Endothelial cell of umbilical vein (primary cell): ENCODE results near the gene HK1. TPM values are rescaled to one million over a fixed set of nuclear protein-coding genes. Genes with fewer than 3 reads are reported as not detected.

Experiments
- BruUV-seq: library from RNA; stranded (reverse); fragments of 400-500 nt; replicated peaks from 2 replicates; lab custom pipeline; 2021; lab: Mats Ljungman, UMichigan
- CTCF ChIA-PET: fragments of 300-600, 350-600 bp; sonication (Branson Sonifier 250); formaldehyde crosslinking; loops from one replicate; lab custom pipeline; 2021; ENCODE audit warnings: antibody characterized with exemption, inconsistent platforms; lab: Charles Lee
- POLR2A ChIA-PET: fragments of 300-600, 350-600 bp; sonication (Branson Sonifier 250); formaldehyde crosslinking; loops from one replicate; lab custom pipeline; 2021; ENCODE audit warnings: antibody characterized with exemption, inconsistent platforms; lab: Charles Lee
- DNase-seq: peaks from one replicate; pipeline ENCODE4 v3.0.0-alpha.2; 2011; ENCODE audit warnings: low read depth, low spot score
- FAIRE-seq: peaks from 2 replicates; lab custom pipeline; 2011; peaks lifted over from hg19 to GRCh38; lab: Jason Lieb, UNC
- H2AFZ ChIP-seq: 2 replicates; pipeline ENCODE4 v1.6.0; 2012; ENCODE audit warnings: low read depth, low read length, control low read depth, inconsistent platforms
- H3K27ac ChIP-seq: 2 replicates; pipeline ENCODE4 v1.5.1; 2011; ENCODE audit warnings: low read depth, mild to moderate bottlenecking, control low read depth, low read length, moderate library complexity; ENCODE audit not compliant: insufficient read depth
- H3K27me3 ChIP-seq, 2 experiments: 2 replicates each; pipeline versions ENCODE4 v1.6.0 to v1.6.1; 2011; ENCODE audit warnings: low read length in 2 of 2, mixed read lengths in 1 of 2; ENCODE audit not compliant: control insufficient read depth in 2 of 2, insufficient read depth in 2 of 2
- H3K36me3 ChIP-seq, 2 experiments: 2 replicates in 1 of 2; 3 replicates in 1 of 2; pipeline ENCODE4 v1.5.1; 2011; ENCODE audit warnings: low read length in 2 of 2, mild to moderate bottlenecking in 1 of 2, moderate library complexity in 1 of 2; ENCODE audit not compliant: control insufficient read depth in 2 of 2, insufficient read depth in 2 of 2; ENCODE audit errors: extremely low read depth in 1 of 2
- H3K4me1 ChIP-seq: 3 replicates; pipeline ENCODE4 v1.5.1; 2011; ENCODE audit warnings: mild to moderate bottlenecking, low read length; ENCODE audit not compliant: control insufficient read depth, insufficient read depth; ENCODE audit errors: extremely low read depth
- H3K4me2 ChIP-seq: 2 replicates; pipeline ENCODE4 v1.6.1; 2011; ENCODE audit warnings: low read length, control low read depth, mixed read lengths; ENCODE audit not compliant: insufficient read depth
- H3K4me3 ChIP-seq, 3 experiments: fragments of 200-600 bp in 1 of 3; sonication (generic), shearing (Covaris generic) in 1 of 3; replicated peaks in 1 of 3; 2 replicates each; pipeline ENCODE4 v1.5.1; 2011 to 2016; ENCODE audit warnings: control low read depth in 3 of 3, low read length in 3 of 3, mild to moderate bottlenecking in 2 of 3, inconsistent platforms in 1 of 3, low read depth in 1 of 3, moderate library complexity in 1 of 3; ENCODE audit not compliant: insufficient read depth in 1 of 3
- H3K79me2 ChIP-seq: 2 replicates; pipeline ENCODE4 v1.6.0; 2012; ENCODE audit warnings: low read length, inconsistent platforms; ENCODE audit not compliant: control insufficient read depth, insufficient read depth
- H3K9ac ChIP-seq: replicated peaks from 2 replicates; pipeline ENCODE3; 2011; ENCODE audit warnings: low read length, control low read depth; ENCODE audit not compliant: insufficient read depth; ENCODE audit errors: extremely low read depth
- H3K9me1 ChIP-seq: replicated peaks from 3 replicates; pipeline ENCODE4 v1.6.0; 2011; ENCODE audit warnings: mild to moderate bottlenecking, low read length; ENCODE audit not compliant: control insufficient read depth, insufficient read depth; ENCODE audit errors: extremely low read depth
- H3K9me3 ChIP-seq: replicated peaks from 2 replicates; pipeline ENCODE4 v1.5.1; 2012; ENCODE audit warnings: low read length, inconsistent platforms; ENCODE audit not compliant: control insufficient read depth, insufficient read depth
- H4K20me1 ChIP-seq: replicated peaks from 2 replicates; pipeline ENCODE3; 2011; ENCODE audit warnings: mild to moderate bottlenecking, low read length; ENCODE audit not compliant: control insufficient read depth, insufficient read depth; ENCODE audit errors: extremely low read depth
- EZH2 ChIP-seq: IDR thresholded peaks from 2 replicates; pipeline ENCODE4 v1.6.1; 2012; ENCODE audit warnings: borderline replicate concordance, low read depth, mild to moderate bottlenecking, moderate library complexity, low read length, inconsistent platforms; ENCODE audit not compliant: severe bottlenecking
- FOS ChIP-seq: IDR thresholded peaks from 2 replicates; pipeline ENCODE4 v1.6.1; 2011; ENCODE audit warnings: mild to moderate bottlenecking, low read length, moderate library complexity, borderline replicate concordance; ENCODE audit not compliant: insufficient read depth
- GATA2 ChIP-seq: IDR thresholded peaks from 2 replicates; pipeline ENCODE4 v1.7.0; 2011; ENCODE audit warnings: low read depth, mild to moderate bottlenecking, moderate library complexity, mixed read lengths, low read length; ENCODE audit not compliant: insufficient read length, insufficient read depth
- JUN ChIP-seq: IDR thresholded peaks from 2 replicates; pipeline ENCODE4 v1.6.1; 2011; ENCODE audit warnings: borderline replicate concordance, low read depth; ENCODE audit not compliant: insufficient read length, insufficient read depth
- MYC ChIP-seq: IDR thresholded peaks from one replicate; pipeline ENCODE4 v1.6.1; 2011; ENCODE audit warnings: mild to moderate bottlenecking, low read depth, low read length
- POLR2A ChIP-seq: IDR thresholded peaks from 2 replicates; pipeline ENCODE4 v1.6.1; 2012; ENCODE audit warnings: low read depth, mild to moderate bottlenecking, control low read depth, low read length
- POLR2AphosphoS5 ChIP-seq: IDR thresholded peaks from 2 replicates; pipeline ENCODE4 v1.6.1; 2012; ENCODE audit warnings: low read depth, mild to moderate bottlenecking, control low read depth, low read length, moderate library complexity; ENCODE audit not compliant: insufficient read depth
- dilution Hi-C: fragments of 300-500 bp; cut with MboI; formaldehyde crosslinking; loops from one replicate; pipeline ENCODE4 v1.15.0; 2019; ENCODE audit warnings: low sequenced_read_pairs; ENCODE audit not compliant: extremely low pct_ligation_motif_present
- intact Hi-C: fragments of 100-400 bp; cut with micrococcal nuclease; formaldehyde crosslinking; loops from one replicate; pipeline ENCODE4 v1.10.0; 2022
- polyA plus RNA-seq, 4 experiments: library from polyadenylated mRNA; depleted of rRNA in 3 of 4; stranded (reverse) in 3 of 4; unstranded in 1 of 4; fragments of >200 nt; gene quantifications; 2 replicates each; pipeline versions ENCODE4 v1.2.1 to v1.2.3, GENCODE V29; 2011 to 2012; ENCODE audit warnings: missing spikeins in 1 of 4
- total RNA-seq: library from RNA; stranded (reverse); gene quantifications from 2 replicates; pipeline ENCODE4 v1.2.3, GENCODE V29; 2021
- TF ChIP-seq, protein P1 (sequence below): IDR thresholded peaks from 2 replicates; pipeline ENCODE4 v1.6.1; 2011; ENCODE audit not compliant: insufficient read depth, insufficient read length
- TF ChIP-seq, protein P2 (sequence below), 2 donors: IDR thresholded peaks; 1 replicate in 1 of 2; 2 replicates in 1 of 2; pipeline ENCODE4 v1.5.1; 2011; ENCODE audit warnings: low read length in 2 of 2, mild to moderate bottlenecking in 2 of 2, moderate library complexity in 2 of 2, control low read depth in 1 of 2, inconsistent platforms in 1 of 2, low read depth in 1 of 2; ENCODE audit not compliant: insufficient read depth in 1 of 2; ENCODE audit errors: extremely low read depth in 1 of 2

Gene HK1
- total and polyA plus RNA-seq, 2 donors (not counting 3 experiments of a cell fraction or from before 2014, with no cell fraction given): 50.8 to 121 TPM

DNA sequence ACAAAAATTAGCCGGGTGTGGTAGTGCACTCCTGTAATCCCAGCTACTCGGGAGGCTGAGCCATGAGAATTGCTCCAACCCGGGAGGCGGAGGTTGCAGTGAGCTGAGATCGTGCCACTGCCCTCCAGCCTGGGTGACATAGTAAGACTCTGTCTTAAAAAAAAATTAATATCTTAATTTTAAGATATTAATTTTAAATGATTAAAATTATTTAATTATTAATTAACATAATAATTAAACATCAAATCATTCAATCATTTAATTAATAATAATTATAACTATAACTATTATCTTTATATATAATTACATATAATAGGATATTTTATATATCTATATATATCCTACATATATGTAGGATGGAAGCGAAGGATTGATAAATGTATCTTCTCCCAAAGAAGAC is 1.8 kb upstream of the HK1 start:
- no peak overlapping the region for H3K27ac ChIP-seq
- H3K4me3 ChIP-seq: no peak overlapping the region
- FAIRE-seq (no peak), DNase-seq (no peak)
- no peak overlapping the region for H3K4me2 ChIP-seq
- BruUV-seq: no TSS peak
- no peaks in the 10 kb centered on the region for H3K9me1 ChIP-seq
- H2AFZ ChIP-seq: no peak overlapping the region
- ChIA-PET POLR2A (no interaction called here), CTCF (no interaction called here)
- intact Hi-C loops (no loop called here), dilution Hi-C loops (no loop called here)
- H3K27me3 ChIP-seq: no peaks in the 10 kb centered on the region
- TF ChIP-seq, protein P1, sequence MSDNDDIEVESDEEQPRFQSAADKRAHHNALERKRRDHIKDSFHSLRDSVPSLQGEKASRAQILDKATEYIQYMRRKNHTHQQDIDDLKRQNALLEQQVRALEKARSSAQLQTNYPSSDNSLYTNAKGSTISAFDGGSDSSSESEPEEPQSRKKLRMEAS: no peak
- TF ChIP-seq FOS (no peak), POLR2A (no peak), GATA2 (no peak), EZH2 (no peak), MYC (no peak), POLR2AphosphoS5 (no peak), JUN (no peak)
- TF ChIP-seq, protein P2, sequence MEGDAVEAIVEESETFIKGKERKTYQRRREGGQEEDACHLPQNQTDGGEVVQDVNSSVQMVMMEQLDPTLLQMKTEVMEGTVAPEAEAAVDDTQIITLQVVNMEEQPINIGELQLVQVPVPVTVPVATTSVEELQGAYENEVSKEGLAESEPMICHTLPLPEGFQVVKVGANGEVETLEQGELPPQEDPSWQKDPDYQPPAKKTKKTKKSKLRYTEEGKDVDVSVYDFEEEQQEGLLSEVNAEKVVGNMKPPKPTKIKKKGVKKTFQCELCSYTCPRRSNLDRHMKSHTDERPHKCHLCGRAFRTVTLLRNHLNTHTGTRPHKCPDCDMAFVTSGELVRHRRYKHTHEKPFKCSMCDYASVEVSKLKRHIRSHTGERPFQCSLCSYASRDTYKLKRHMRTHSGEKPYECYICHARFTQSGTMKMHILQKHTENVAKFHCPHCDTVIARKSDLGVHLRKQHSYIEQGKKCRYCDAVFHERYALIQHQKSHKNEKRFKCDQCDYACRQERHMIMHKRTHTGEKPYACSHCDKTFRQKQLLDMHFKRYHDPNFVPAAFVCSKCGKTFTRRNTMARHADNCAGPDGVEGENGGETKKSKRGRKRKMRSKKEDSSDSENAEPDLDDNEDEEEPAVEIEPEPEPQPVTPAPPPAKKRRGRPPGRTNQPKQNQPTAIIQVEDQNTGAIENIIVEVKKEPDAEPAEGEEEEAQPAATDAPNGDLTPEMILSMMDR (IDR thresholded peaks at IDR 0.05; ENCODE audit: extremely low read depth in 1 of 2, insufficient read depth in 1 of 2, low read depth in 1 of 2, low read length in 2 of 2): no peak
- no peaks in the 10 kb centered on the region for H3K79me2 ChIP-seq
- no peaks in the 10 kb centered on the region for H3K36me3 ChIP-seq
- H4K20me1 ChIP-seq: no peaks in the 10 kb centered on the region
- no peaks in the 10 kb centered on the region for H3K9me3 ChIP-seq
- peaks cover 22% of the 10 kb centered on the region for H3K4me1 ChIP-seq
- no peak overlapping the region for H3K9ac ChIP-seq
